Panc1 (cell line): ENCODE results near the gene DLGAP1. TPM values are rescaled to one million over a fixed set of nuclear protein-coding genes. Genes with fewer than 3 reads are reported as not detected.

Experiments
- ATAC-seq: fragments of 200-7000 bp; cut with Tn5 transposase; 2 replicates; pipeline ENCODE4 v1.9.1; 2020; ENCODE audit warnings: mild to moderate bottlenecking, moderate library complexity
- BruUV-seq: library from RNA; stranded (reverse); fragments of 400-500 nt; replicated peaks from 2 replicates; lab custom pipeline; 2021; lab: Mats Ljungman, UMichigan
- CTCF ChIA-PET: fragments of 300-600 bp; sonication (Branson Sonifier 250); formaldehyde crosslinking; loops from one replicate; lab custom pipeline; 2022; ENCODE audit warnings: antibody characterized with exemption; lab: Charles Lee
- POLR2A ChIA-PET: fragments of 300-600 bp; sonication (Branson Sonifier 250); formaldehyde crosslinking; loops from one replicate; lab custom pipeline; 2022; ENCODE audit warnings: antibody characterized with exemption; lab: Charles Lee
- DNase-seq: peaks from one replicate; pipeline ENCODE4 v3.0.0-alpha.2; 2010; ENCODE audit warnings: low read depth, low spot score
- H3K27ac ChIP-seq: 2 replicates; pipeline ENCODE4 v1.5.1; 2011; ENCODE audit warnings: mild to moderate bottlenecking, low read length, inconsistent platforms
- H3K27me3 ChIP-seq: fragments of 200-500 bp; sonication (Bioruptor generic); 2 replicates; pipeline ENCODE4 v1.6.0; 2014; ENCODE audit warnings: low read length, inconsistent platforms; ENCODE audit not compliant: control insufficient read depth, insufficient read depth
- H3K36me3 ChIP-seq: fragments of 200-500 bp; sonication (Bioruptor generic); 2 replicates; pipeline ENCODE4 v1.5.1; 2014; ENCODE audit warnings: inconsistent platforms, mild to moderate bottlenecking, low read length, moderate library complexity; ENCODE audit not compliant: control insufficient read depth, insufficient read depth
- H3K4me1 ChIP-seq: 2 replicates; pipeline ENCODE4 v1.5.1; 2011; ENCODE audit warnings: inconsistent platforms, mild to moderate bottlenecking, low read length, moderate library complexity; ENCODE audit not compliant: control insufficient read depth, insufficient read depth
- H3K4me3 ChIP-seq, 2 experiments: 2 replicates each; pipeline ENCODE4 v1.5.1; 2011 to 2012; ENCODE audit warnings: low read depth in 2 of 2, low read length in 2 of 2, mild to moderate bottlenecking in 2 of 2, inconsistent platforms in 1 of 2, moderate library complexity in 1 of 2
- H3K9me3 ChIP-seq: fragments of 200-500 bp; sonication (Bioruptor generic); 2 replicates; pipeline ENCODE4 v1.5.1; 2014; ENCODE audit warnings: low read depth, mild to moderate bottlenecking, inconsistent platforms, low read length, moderate library complexity; ENCODE audit not compliant: control insufficient read depth, insufficient read depth
- CTCF ChIP-seq: fragments of 450-650 bp; IDR thresholded peaks from 2 replicates; pipeline ENCODE4 v1.5.1; 2017; ENCODE audit warnings: mild to moderate bottlenecking
- POLR2AphosphoS5 ChIP-seq: IDR thresholded peaks from 2 replicates; pipeline ENCODE4 v1.6.1; 2012; ENCODE audit warnings: mild to moderate bottlenecking, low read depth, low read length, moderate library complexity
- REST ChIP-seq, 2 experiments: IDR thresholded peaks; 2 replicates each; pipeline ENCODE4 v1.6.1; 2011 to 2012; ENCODE audit warnings: low read depth in 2 of 2, control low read depth in 1 of 2, low read length in 1 of 2, mild to moderate bottlenecking in 1 of 2, moderate library complexity in 1 of 2; ENCODE audit not compliant: insufficient read depth in 1 of 2
- SIN3A ChIP-seq: IDR thresholded peaks from 2 replicates; pipeline ENCODE4 v1.6.1; 2012; ENCODE audit warnings: low read depth, mild to moderate bottlenecking, low read length, moderate library complexity, borderline replicate concordance; ENCODE audit not compliant: insufficient read depth
- TCF7L2 ChIP-seq: IDR thresholded peaks from 2 replicates; pipeline ENCODE4 v1.6.1; 2011; ENCODE audit warnings: mild to moderate bottlenecking, low read depth, low read length, inconsistent platforms
- in situ Hi-C: cut with HindIII; loops from 2 replicates; pipeline ENCODE4 v1.10.0; 2016; ENCODE audit warnings: low sequenced_read_pairs, low pct_unique_long_range_greater_than_20kb
- intact Hi-C: fragments of 100-400 bp; cut with micrococcal nuclease; formaldehyde crosslinking; loops from one replicate; pipeline ENCODE4 v1.10.0; 2022; ENCODE audit not compliant: unreplicated experiment
- total RNA-seq: library from RNA; stranded (reverse); gene quantifications from one replicate; pipeline ENCODE4 v1.2.1, GENCODE V29; 2021; ENCODE audit not compliant: unreplicated experiment

The DLGAP1 gene
- total RNA-seq, 1 experiment from 2014 or later: 1.8 TPM

GRCh38 chr18:3898861-3899613 is 556.1 kb downstream of the DLGAP1 start:
- no peak overlapping the region for H3K27ac ChIP-seq
- intact Hi-C loops: no loop called here
- in situ Hi-C loops: no loop called here
- TF ChIP-seq CTCF: no peak
- TF ChIP-seq SIN3A: no peak
- TF ChIP-seq TCF7L2: no peak
- TF ChIP-seq REST (IDR thresholded peaks at IDR 0.05; ENCODE audit: insufficient read depth in 1 of 2, low read depth in 2 of 2, low read length in 1 of 2): no peak
- no peak for TF ChIP-seq POLR2AphosphoS5
- DNase-seq: no peak
- POLR2A ChIA-PET: no interaction called here
- peaks cover 6% of the 10 kb centered on the region; the same call in 1 of the 2 replicates for H3K27me3 ChIP-seq
- no peaks in the 10 kb centered on the region for H3K9me3 ChIP-seq
- BruUV-seq: no TSS peak
- H3K4me1 ChIP-seq: no peaks in the 10 kb centered on the region
- no peak overlapping the region for H3K4me3 ChIP-seq
- CTCF ChIA-PET: no interaction called here
- no peaks in the 10 kb centered on the region for H3K36me3 ChIP-seq
- ATAC-seq: no peak

DNA sequence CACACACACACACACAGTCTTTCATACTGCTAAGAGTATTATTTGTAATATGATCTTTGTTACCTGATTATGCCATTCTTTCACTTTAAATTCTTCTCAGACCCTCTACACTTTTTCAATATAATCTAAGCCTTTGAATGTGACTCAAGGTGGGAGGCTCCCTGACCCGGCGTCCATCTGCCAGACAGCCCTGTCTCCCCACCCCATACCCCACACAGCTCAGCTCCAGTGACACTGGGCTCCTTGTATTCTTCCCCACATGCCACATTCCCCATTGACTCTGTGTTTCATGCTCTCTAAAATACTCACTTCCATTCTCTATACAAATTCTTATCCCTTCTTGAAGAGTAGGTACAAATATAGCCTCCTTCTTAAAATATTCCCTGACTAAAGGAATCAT is 563.0 kb downstream of the DLGAP1 start:
- TF ChIP-seq REST (IDR thresholded peaks at IDR 0.05; ENCODE audit: insufficient read depth in 1 of 2, low read depth in 2 of 2, low read length in 1 of 2): no peak
- no peak for TF ChIP-seq POLR2AphosphoS5
- TF ChIP-seq TCF7L2: no peak
- no peak for TF ChIP-seq CTCF
- no peak for TF ChIP-seq SIN3A
- no TSS peak for BruUV-seq
- no peaks in the 10 kb centered on the region for H3K4me1 ChIP-seq
- intact Hi-C loops: no loop called here
- no peak overlapping the region for H3K27ac ChIP-seq
- H3K9me3 ChIP-seq: no peaks in the 10 kb centered on the region
- H3K36me3 ChIP-seq: no peaks in the 10 kb centered on the region
- ChIA-PET POLR2A (no interaction called here), CTCF (no interaction called here)
- H3K27me3 ChIP-seq: no peaks in the 10 kb centered on the region
- DNase-seq (no peak), ATAC-seq (no peak)
- H3K4me3 ChIP-seq: no peak overlapping the region
- in situ Hi-C loops: no loop called here
